ENCODE data around the gene CTNNBIP1.

CTNNBIP1 gene

GRCh38 chr1:9855186-9855585, 54.9 kb downstream of the CTNNBIP1 start:
- Histone ChIP-seq H3K4me3 (ENCODE audit: low read length) (no peak overlapping the region), H3K27ac (ENCODE audit: low read length) (no peak overlapping the region), H3K36me3 (ENCODE audit: control insufficient read depth, insufficient read depth, low read length) (no peaks in the 10 kb centered on the region), H3K9me3 (ENCODE audit: control insufficient read depth, insufficient read depth, low read length) (no peaks in the 10 kb centered on the region), H3K27me3 (ENCODE audit: control insufficient read depth, insufficient read depth, low read length) (no peaks in the 10 kb centered on the region), H3K4me1 (ENCODE audit: control insufficient read depth, insufficient read depth, low read length) (peaks cover 6% of the 10 kb centered on the region)
- no CpG with 5 or more reads among the region's 1 CpG for WGBS (ENCODE audit: insufficient coverage, insufficient read length)
- DNase-seq (ENCODE audit: low read depth, low spot score), result no peak

GRCh38 chr1:9853249-9853595, 56.8 kb downstream of the CTNNBIP1 start:
- Histone ChIP-seq H3K27ac (ENCODE audit: low read length) (no peak overlapping the region), H3K4me1 (ENCODE audit: control insufficient read depth, insufficient read depth, low read length) (peaks cover 2% of the 10 kb centered on the region), H3K4me3 (ENCODE audit: low read length) (no peak overlapping the region), H3K36me3 (ENCODE audit: control insufficient read depth, insufficient read depth, low read length) (no peaks in the 10 kb centered on the region), H3K27me3 (ENCODE audit: control insufficient read depth, insufficient read depth, low read length) (no peaks in the 10 kb centered on the region), H3K9me3 (ENCODE audit: control insufficient read depth, insufficient read depth, low read length) (no peaks in the 10 kb centered on the region)
- no CpG with 5 or more reads among the region's 4 CpGs for WGBS (ENCODE audit: insufficient coverage, insufficient read length)
- no peak for DNase-seq (ENCODE audit: low read depth, low spot score)

GRCh38 chr1:9852410-9853248, 57.4 kb downstream of the CTNNBIP1 start:
- Histone ChIP-seq H3K36me3 (ENCODE audit: control insufficient read depth, insufficient read depth, low read length) (no peaks in the 10 kb centered on the region), H3K9me3 (ENCODE audit: control insufficient read depth, insufficient read depth, low read length) (no peaks in the 10 kb centered on the region), H3K4me1 (ENCODE audit: control insufficient read depth, insufficient read depth, low read length) (peaks cover 2% of the 10 kb centered on the region), H3K4me3 (ENCODE audit: low read length) (no peak overlapping the region), H3K27ac (ENCODE audit: low read length) (no peak overlapping the region), H3K27me3 (ENCODE audit: control insufficient read depth, insufficient read depth, low read length) (no peaks in the 10 kb centered on the region)
- DNase-seq (ENCODE audit: low read depth, low spot score), result no peak
- WGBS (ENCODE audit: insufficient coverage, insufficient read length), result no CpG with 5 or more reads among the region's 12 CpGs

- no peak for DNase-seq (ENCODE audit: low read depth, low spot score)
Observed at GRCh38 chr1:9852004-9852403, 58.1 kb downstream of the CTNNBIP1 start.

GRCh38 chr1:9850442-9851162, 59.5 kb downstream of the CTNNBIP1 start:
- Histone ChIP-seq H3K9me3 (ENCODE audit: control insufficient read depth, insufficient read depth, low read length) (no peaks in the 10 kb centered on the region), H3K4me3 (ENCODE audit: low read length) (no peak overlapping the region), H3K27me3 (ENCODE audit: control insufficient read depth, insufficient read depth, low read length) (no peaks in the 10 kb centered on the region), H3K27ac (ENCODE audit: low read length) (no peak overlapping the region), H3K36me3 (ENCODE audit: control insufficient read depth, insufficient read depth, low read length) (no peaks in the 10 kb centered on the region), H3K4me1 (ENCODE audit: control insufficient read depth, insufficient read depth, low read length) (peaks cover 7% of the 10 kb centered on the region)
- no peak for DNase-seq (ENCODE audit: low read depth, low spot score)
- WGBS (ENCODE audit: insufficient coverage, insufficient read length), result no CpG with 5 or more reads among the region's 18 CpGs

More at GRCh38 chr1:9852004-9852403, 58.1 kb downstream of the CTNNBIP1 start:
- H3K4me3 ChIP-seq (ENCODE audit: low read length), result no peak overlapping the region; the same call in 1 of the 2 replicates
- no peaks in the 10 kb centered on the region for H3K27me3 ChIP-seq (ENCODE audit: control insufficient read depth, insufficient read depth, low read length)
- WGBS (ENCODE audit: insufficient coverage, insufficient read length), result no CpG with 5 or more reads among the region's 8 CpGs
- no peaks in the 10 kb centered on the region for H3K36me3 ChIP-seq (ENCODE audit: control insufficient read depth, insufficient read depth, low read length)
- H3K4me1 ChIP-seq (ENCODE audit: control insufficient read depth, insufficient read depth, low read length), result peaks cover 2% of the 10 kb centered on the region
- no peak overlapping the region for H3K27ac ChIP-seq (ENCODE audit: low read length)
- no peaks in the 10 kb centered on the region for H3K9me3 ChIP-seq (ENCODE audit: control insufficient read depth, insufficient read depth, low read length)

- no peak for DNase-seq (ENCODE audit: low read depth, low spot score)
- no CpG with 5 or more reads among the region's 20 CpGs for WGBS (ENCODE audit: insufficient coverage, insufficient read length)
- Histone ChIP-seq H3K27ac (ENCODE audit: low read length) (no peak overlapping the region), H3K4me1 (ENCODE audit: control insufficient read depth, insufficient read depth, low read length) (peaks cover 7% of the 10 kb centered on the region), H3K9me3 (ENCODE audit: control insufficient read depth, insufficient read depth, low read length) (no peaks in the 10 kb centered on the region), H3K4me3 (ENCODE audit: low read length) (no peak overlapping the region), H3K27me3 (ENCODE audit: control insufficient read depth, insufficient read depth, low read length) (no peaks in the 10 kb centered on the region), H3K36me3 (ENCODE audit: control insufficient read depth, insufficient read depth, low read length) (no peaks in the 10 kb centered on the region)
Observed at GRCh38 chr1:9849691-9850441, 60.2 kb downstream of the CTNNBIP1 start.

GRCh38 chr1:9848022-9848421, 62.0 kb downstream of the CTNNBIP1 start:
- no CpG with 5 or more reads among the region's 8 CpGs for WGBS (ENCODE audit: insufficient coverage, insufficient read length)
- H3K36me3 ChIP-seq (ENCODE audit: control insufficient read depth, insufficient read depth, low read length), result no peaks in the 10 kb centered on the region
- DNase-seq (ENCODE audit: low read depth, low spot score), result no peak
- no peak overlapping the region for H3K27ac ChIP-seq (ENCODE audit: low read length)
- H3K9me3 ChIP-seq (ENCODE audit: control insufficient read depth, insufficient read depth, low read length), result no peaks in the 10 kb centered on the region
- H3K4me3 ChIP-seq (ENCODE audit: low read length), result no peak overlapping the region
- H3K27me3 ChIP-seq (ENCODE audit: control insufficient read depth, insufficient read depth, low read length), result no peaks in the 10 kb centered on the region
- peaks cover 7% of the 10 kb centered on the region for H3K4me1 ChIP-seq (ENCODE audit: control insufficient read depth, insufficient read depth, low read length)

GRCh38 chr1:9847269-9847668, 62.8 kb downstream of the CTNNBIP1 start:
- DNase-seq (ENCODE audit: low read depth, low spot score), result no peak
- Histone ChIP-seq H3K36me3 (ENCODE audit: control insufficient read depth, insufficient read depth, low read length) (no peaks in the 10 kb centered on the region), H3K4me1 (ENCODE audit: control insufficient read depth, insufficient read depth, low read length) (peaks cover 7% of the 10 kb centered on the region), H3K27ac (ENCODE audit: low read length) (no peak overlapping the region), H3K4me3 (ENCODE audit: low read length) (no peak overlapping the region), H3K27me3 (ENCODE audit: control insufficient read depth, insufficient read depth, low read length) (no peaks in the 10 kb centered on the region), H3K9me3 (ENCODE audit: control insufficient read depth, insufficient read depth, low read length) (no peaks in the 10 kb centered on the region)
- WGBS (ENCODE audit: insufficient coverage, insufficient read length), result no CpG with 5 or more reads among the region's 2 CpGs

GRCh38 chr1:9846611-9847171, 63.4 kb downstream of the CTNNBIP1 start:
- no peak overlapping the region for H3K27ac ChIP-seq (ENCODE audit: low read length)
- no peak overlapping the region for H3K4me3 ChIP-seq (ENCODE audit: low read length)
- WGBS (ENCODE audit: insufficient coverage, insufficient read length), result no CpG with 5 or more reads among the region's 17 CpGs
- no peak for DNase-seq (ENCODE audit: low read depth, low spot score)
- no peaks in the 10 kb centered on the region for H3K27me3 ChIP-seq (ENCODE audit: control insufficient read depth, insufficient read depth, low read length)
- H3K4me1 ChIP-seq (ENCODE audit: control insufficient read depth, insufficient read depth, low read length), result peaks cover 7% of the 10 kb centered on the region
- H3K36me3 ChIP-seq (ENCODE audit: control insufficient read depth, insufficient read depth, low read length), result no peaks in the 10 kb centered on the region
- no peaks in the 10 kb centered on the region for H3K9me3 ChIP-seq (ENCODE audit: control insufficient read depth, insufficient read depth, low read length)

- Histone ChIP-seq H3K9me3 (ENCODE audit: control insufficient read depth, insufficient read depth, low read length) (no peaks in the 10 kb centered on the region), H3K4me1 (ENCODE audit: control insufficient read depth, insufficient read depth, low read length) (peaks cover 7% of the 10 kb centered on the region), H3K36me3 (ENCODE audit: control insufficient read depth, insufficient read depth, low read length) (no peaks in the 10 kb centered on the region), H3K4me3 (ENCODE audit: low read length) (no peak overlapping the region), H3K27me3 (ENCODE audit: control insufficient read depth, insufficient read depth, low read length) (no peaks in the 10 kb centered on the region), H3K27ac (ENCODE audit: low read length) (no peak overlapping the region)
- WGBS (ENCODE audit: insufficient coverage, insufficient read length), result no CpG with 5 or more reads among the region's 9 CpGs
- no peak for DNase-seq (ENCODE audit: low read depth, low spot score)
Observed at GRCh38 chr1:9845914-9846313, 64.2 kb downstream of the CTNNBIP1 start.

All from iPS DF 6.9 (cell line).